GM12878 (cell line): Measurements from ENCODE around the gene SLC19A2. TPM values are rescaled to one million over a fixed set of nuclear protein-coding genes. Genes with fewer than 3 reads are reported as not detected.

Experiments
- ATAC-seq: fragments of 200-7000 bp; cut with Tn5 transposase; 3 replicates; pipeline ENCODE4 v1.9.1; 2020; ENCODE audit warnings: mild to moderate bottlenecking, moderate library complexity
- BruUV-seq: library from RNA; stranded (reverse); fragments of 400-500 nt; replicated peaks from 2 replicates; lab custom pipeline; 2021; lab: Mats Ljungman, UMichigan
- CTCF ChIA-PET: fragments of 300-600 bp; sonication (Branson Sonifier 250); formaldehyde crosslinking; extraction: SDS; loops from one replicate; lab custom pipeline; 2021; ENCODE audit warnings: inconsistent platforms; lab: Yijun Ruan, JAX
- POLR2A ChIA-PET: fragments of 350-600 bp; formaldehyde crosslinking; extraction: SDS; loops from one replicate; lab custom pipeline; 2021; ENCODE audit warnings: inconsistent platforms; lab: Charles Lee
- RAD21 ChIA-PET: fragments of 300-600 bp; sonication (Branson Sonifier 250); formaldehyde crosslinking; loops from one replicate; lab custom pipeline; 2023; ENCODE audit warnings: antibody characterized with exemption; ENCODE audit not compliant: unreplicated experiment; lab: Charles Lee
- SMC1A ChIA-PET: fragments of 300-600 bp; sonication (Branson Sonifier 250); formaldehyde crosslinking; loops from one replicate; lab custom pipeline; 2023; ENCODE audit not compliant: unreplicated experiment, uncharacterized antibody; lab: Charles Lee
- DNase-seq: peaks from one replicate; pipeline ENCODE4 v3.0.0-alpha.2; 2011; ENCODE audit warnings: low read depth, low spot score
- FAIRE-seq: peaks from 3 replicates; lab custom pipeline; 2011; peaks lifted over from hg19 to GRCh38; lab: Jason Lieb, UNC
- H2AFZ ChIP-seq: 2 replicates; pipeline ENCODE4 v1.6.0; 2011; ENCODE audit warnings: low read depth, low read length, control low read depth; ENCODE audit not compliant: control insufficient read depth
- H3K27ac ChIP-seq: 2 replicates; pipeline ENCODE4 v1.5.1; 2011; ENCODE audit warnings: control low read depth; ENCODE audit not compliant: control insufficient read depth, insufficient read depth
- H3K27me3 ChIP-seq, 2 experiments: replicated peaks in 1 of 2; 2 replicates each; pipeline versions ENCODE4 v1.6.0 to v1.6.1; 2011; ENCODE audit warnings: low read length in 1 of 2; ENCODE audit not compliant: control insufficient read depth in 2 of 2, insufficient read depth in 2 of 2
- H3K36me3 ChIP-seq, 2 experiments: 2 replicates each; pipeline ENCODE4 v1.5.1; 2011; ENCODE audit warnings: low read length in 1 of 2; ENCODE audit not compliant: control insufficient read depth in 2 of 2, insufficient read depth in 2 of 2
- H3K4me1 ChIP-seq: 2 replicates; pipeline ENCODE4 v1.6.1; 2011; ENCODE audit warnings: mild to moderate bottlenecking, low read length, moderate library complexity, mixed read lengths; ENCODE audit not compliant: control insufficient read depth, insufficient read depth
- H3K4me2 ChIP-seq: 2 replicates; pipeline ENCODE4 v1.6.0; 2011; ENCODE audit warnings: control low read depth; ENCODE audit not compliant: control insufficient read depth, insufficient read depth
- H3K4me3 ChIP-seq: fragments of 200-600 bp; sonication (generic); 2 replicates; pipeline ENCODE4 v1.5.1; 2016
- H3K79me2 ChIP-seq: 2 replicates; pipeline ENCODE4 v1.6.0; 2011; ENCODE audit warnings: low read length; ENCODE audit not compliant: control insufficient read depth, insufficient read depth
- H3K9ac ChIP-seq: 2 replicates; pipeline ENCODE4 v1.8.0; 2011; ENCODE audit warnings: low read length, control low read depth, mixed read lengths; ENCODE audit not compliant: control insufficient read depth, insufficient read depth
- H3K9me3 ChIP-seq: replicated peaks from 3 replicates; pipeline ENCODE4 v1.5.1; 2011; ENCODE audit warnings: mild to moderate bottlenecking, low read length; ENCODE audit not compliant: control insufficient read depth, insufficient read depth
- H4K20me1 ChIP-seq: 2 replicates; pipeline ENCODE4 v1.6.0; 2011; ENCODE audit not compliant: control insufficient read depth, insufficient read depth
- ESRRA ChIP-seq: IDR thresholded peaks from 2 replicates; pipeline ENCODE4 v1.6.1; 2012; ENCODE audit warnings: mild to moderate bottlenecking, low read length, improper control_type of control experiment
- MLLT1 ChIP-seq: fragments of 450-650 bp; IDR thresholded peaks from 2 replicates; pipeline ENCODE4 v1.6.1; 2016; ENCODE audit warnings: mild to moderate bottlenecking
- POU2F2 ChIP-seq: IDR thresholded peaks from 3 replicates; pipeline ENCODE4 v1.6.1; 2011; ENCODE audit warnings: low read depth, mild to moderate bottlenecking, low read length, borderline replicate concordance
- SMC3 ChIP-seq: IDR thresholded peaks from 2 replicates; pipeline ENCODE4 v1.6.1; 2011; ENCODE audit warnings: low read length, improper control_type of control experiment, borderline replicate concordance
- ZBTB40 ChIP-seq: fragments of 450-650 bp; IDR thresholded peaks from 2 replicates; pipeline ENCODE4 v1.6.1; 2016; ENCODE audit warnings: mild to moderate bottlenecking, moderate library complexity, borderline replicate concordance
- ZNF274 ChIP-seq: IDR thresholded peaks from one replicate; pipeline ENCODE4 v1.8.0; 2011; ENCODE audit not compliant: insufficient read length, insufficient read depth
- WGBS: methylation state at CpG from one replicate; pipeline ENCODE4 v1.1.6; 2016; ENCODE audit warnings: low lambda C conversion rate; ENCODE audit not compliant: insufficient replicate concordance, insufficient coverage; ENCODE audit errors: missing lambda C conversion rate; 5-methylcytosine and 5-hydroxymethylcytosine counted together
- in situ Hi-C: fragments of 300-500 bp; cut with MboI; formaldehyde crosslinking; loops from 9 replicates; pipeline ENCODE4 v1.14.3; 2018; ENCODE audit warnings: mixed read lengths
- intact Hi-C: fragments of 100-400 bp; cut with micrococcal nuclease; formaldehyde crosslinking; loops from one replicate; pipeline ENCODE4 v1.14.2; 2022; ENCODE audit not compliant: unreplicated experiment
- polyA plus RNA-seq, 11 experiments: library from polyadenylated mRNA; depleted of rRNA in 4 of 11; unstranded in 6 of 11; stranded (reverse) in 5 of 11; fragments of >200 nt; fragmentation: Nextera tagmentation in 4 of 11; fragmentation: Illumina TruSeq in 1 of 11; extraction: Ambion mirVana in 4 of 11; extraction: Trizol in 1 of 11; gene quantifications; 1 replicate in 1 of 11; 2 replicates in 10 of 11; pipeline versions ENCODE4 v1.2.1 to v1.2.3, GENCODE V29; 2011 to 2016; ENCODE audit warnings: inconsistent platforms in 2 of 11, missing spikeins in 2 of 11, low read depth in 1 of 11
- total RNA-seq, 4 experiments: library from RNA; depleted of rRNA in 3 of 4; stranded (reverse); fragments of >200 nt in 3 of 4; fragmentation: Illumina TruSeq in 1 of 4; extraction: Trizol in 1 of 4; gene quantifications; 2 replicates each; pipeline versions ENCODE4 v1.2.1 to v1.2.3, GENCODE V29; 2013 to 2021

The SLC19A2 gene
- total and polyA plus RNA-seq, 10 of the 15 experiments (the other 5 are each of a cell fraction or from before 2014, with no cell fraction given) = 1.2 to 7.8 (median 2.5) TPM

- FAIRE-seq (no peak), ATAC-seq (no peak; the same call in 2 of the 3 replicates), DNase-seq (no peak)
- peaks cover 11% of the 10 kb centered on the region for H3K79me2 ChIP-seq
- peak overlapping the region; percentile 65 for H3K27ac ChIP-seq
- H3K36me3 ChIP-seq = no peaks in the 10 kb centered on the region
- peaks cover 14% of the 10 kb centered on the region for H3K4me1 ChIP-seq
- H3K9me3 ChIP-seq = no peaks in the 10 kb centered on the region
- BruUV-seq = TSS peak; percentile 89
- ChIA-PET CTCF (interaction anchor here (1.0 to 1.1 kb wide), 3 partner anchors 42 to 1144 kb away, joined by 3 to 4 read pairs (median 3); no protein-coding TSS in a partner anchor), RAD21 (interaction anchor here (0.6 to 1.7 kb wide), 6 partner anchors 11 to 422 kb away, joined by 3 to 4 read pairs (median 4); no protein-coding TSS in a partner anchor), POLR2A (interaction anchor here (0.9 kb wide), 3 partner anchors 40 to 169 kb away, joined by 3 to 5 read pairs (median 3); no protein-coding TSS in a partner anchor), SMC1A (interaction anchor here (0.8 to 1.7 kb wide), 8 partner anchors 10 to 1047 kb away, joined by 3 to 8 read pairs (median 3); partner anchors contain the start of genes BLZF1 and CCDC181)
- no peaks in the 10 kb centered on the region for H4K20me1 ChIP-seq
- H2AFZ ChIP-seq = peak overlapping the region; percentile 98
- in situ Hi-C loops = no loop called here
- H3K27me3 ChIP-seq = no peaks in the 10 kb centered on the region
- H3K4me3 ChIP-seq = peak overlapping the region; percentile 59
- TF ChIP-seq POU2F2 (0 out of 3 replicates have a peak, but pooled peaks have one; percentile 0), ESRRA (no peak), SMC3 (no peak), MLLT1 (0 out of 2 replicates have a peak, but pooled peaks have one; percentile 27), ZNF274 (no peak), ZBTB40 (peak; percentile 63; the same call in 1 of the 2 replicates)
- WGBS = 3% methylated on average over 14 of the region's 14 CpGs
- intact Hi-C loops = loop anchor here (2.0 to 5.0 kb wide), 3 partner anchors 41 to 311 kb away; partner anchors contain the start of gene BLZF1
- H3K9ac ChIP-seq = peak overlapping the region; percentile 80
- H3K4me2 ChIP-seq = peak overlapping the region; percentile 100
These were observed 722 bp upstream of the SLC19A2 start for GRCh38 chr1:169486281-169487051.
